Activated CD4-positive, alpha-beta T cell treated with anti-CD3 and anti-CD28 coated beads, Interleukin-2, amount 50 U/mL, for 4 hours (primary cell): ENCODE data around the gene SLC43A1.

Experiments
- DNase-seq, 2 experiments: peaks; one replicate each; pipeline ENCODE4 v3.0.0-alpha.2; 2020

The SLC43A1 gene

GRCh38 chr11:57477507-57478189, 37.9 kb downstream of the SLC43A1 start:
- DNase-seq: no peak

- DNase-seq: peak; percentile 9 to 20
Observed at GRCh38 chr11:57476757-57477506, 38.6 kb downstream of the SLC43A1 start.

GRCh38 chr11:57476047-57476756, 39.3 kb downstream of the SLC43A1 start:
- DNase-seq: peak; percentile 8 to 11

GRCh38 chr11:57475671-57476046, 39.8 kb downstream of the SLC43A1 start:
- DNase-seq: no peak

- DNase-seq: no peak
Observed at GRCh38 chr11:57475191-57475590, 40.3 kb downstream of the SLC43A1 start.

GRCh38 chr11:57474803-57475115, 40.7 kb downstream of the SLC43A1 start:
- no peak for DNase-seq

GRCh38 chr11:57474017-57474802, 41.3 kb downstream of the SLC43A1 start:
- peak in 1 of 2 experiments; percentile 9 for DNase-seq

GRCh38 chr11:57473285-57473841, 42.1 kb downstream of the SLC43A1 start:
- no peak for DNase-seq

GRCh38 chr11:57471496-57471895, 44.0 kb downstream of the SLC43A1 start:
- no peak for DNase-seq

- DNase-seq: no peak
Observed at GRCh38 chr11:57469268-57469667, 46.2 kb downstream of the SLC43A1 start.

- DNase-seq: no peak
Observed at GRCh38 chr11:57468276-57468675, 47.2 kb downstream of the SLC43A1 start.

GRCh38 chr11:57467508-57468157, 47.9 kb downstream of the SLC43A1 start:
- no peak for DNase-seq

GRCh38 chr11:57466680-57467079, 48.8 kb downstream of the SLC43A1 start:
- no peak for DNase-seq

- DNase-seq: no peak
Observed at GRCh38 chr11:57464539-57465181, 50.8 kb downstream of the SLC43A1 start.

GRCh38 chr11:57463671-57464538, 51.6 kb downstream of the SLC43A1 start:
- no peak for DNase-seq

- DNase-seq: no peak
Observed at GRCh38 chr11:57462597-57462996, 52.9 kb downstream of the SLC43A1 start.

- no peak for DNase-seq
Observed at GRCh38 chr11:57461841-57462489, 53.5 kb downstream of the SLC43A1 start.

- DNase-seq: peak in 1 of 2 experiments; percentile 9
Observed at GRCh38 chr11:57460758-57461749, 54.4 kb downstream of the SLC43A1 start.
